GM12878 (cell line): ENCODE data around the gene LRRC8D. TPM values are rescaled to one million over a fixed set of nuclear protein-coding genes. Genes with fewer than 3 reads are reported as not detected.
A peak's percentile ranks its signal among the peaks of the same experiment; 100 is the strongest.

Experiments used
- ATAC-seq: fragments of 200-7000 bp; cut with Tn5 transposase; 3 replicates; pipeline ENCODE4 v1.9.1; 2020; ENCODE audit warnings: mild to moderate bottlenecking, moderate library complexity
- BruUV-seq: library from RNA; stranded (reverse); fragments of 400-500 nt; replicated peaks from 2 replicates; lab custom pipeline; 2021; lab: Mats Ljungman, UMichigan
- CTCF ChIA-PET: fragments of 300-600 bp; sonication (Branson Sonifier 250); formaldehyde crosslinking; extraction: SDS; loops from one replicate; lab custom pipeline; 2021; ENCODE audit warnings: inconsistent platforms; lab: Yijun Ruan, JAX
- POLR2A ChIA-PET: fragments of 350-600 bp; formaldehyde crosslinking; extraction: SDS; loops from one replicate; lab custom pipeline; 2021; ENCODE audit warnings: inconsistent platforms; lab: Charles Lee
- RAD21 ChIA-PET: fragments of 300-600 bp; sonication (Branson Sonifier 250); formaldehyde crosslinking; loops from one replicate; lab custom pipeline; 2023; ENCODE audit warnings: antibody characterized with exemption; ENCODE audit not compliant: unreplicated experiment; lab: Charles Lee
- SMC1A ChIA-PET: fragments of 300-600 bp; sonication (Branson Sonifier 250); formaldehyde crosslinking; loops from one replicate; lab custom pipeline; 2023; ENCODE audit not compliant: unreplicated experiment, uncharacterized antibody; lab: Charles Lee
- DNase-seq: peaks from one replicate; pipeline ENCODE4 v3.0.0-alpha.2; 2011; ENCODE audit warnings: low read depth, low spot score
- FAIRE-seq: peaks from 3 replicates; lab custom pipeline; 2011; peaks lifted over from hg19 to GRCh38; lab: Jason Lieb, UNC
- H2AFZ ChIP-seq: 2 replicates; pipeline ENCODE4 v1.6.0; 2011; ENCODE audit warnings: low read depth, low read length, control low read depth; ENCODE audit not compliant: control insufficient read depth
- H3K27ac ChIP-seq: 2 replicates; pipeline ENCODE4 v1.5.1; 2011; ENCODE audit warnings: control low read depth; ENCODE audit not compliant: control insufficient read depth, insufficient read depth
- H3K27me3 ChIP-seq, 2 experiments: replicated peaks in 1 of 2; 2 replicates each; pipeline versions ENCODE4 v1.6.0 to v1.6.1; 2011; ENCODE audit warnings: low read length in 1 of 2; ENCODE audit not compliant: control insufficient read depth in 2 of 2, insufficient read depth in 2 of 2
- H3K36me3 ChIP-seq, 2 experiments: 2 replicates each; pipeline ENCODE4 v1.5.1; 2011; ENCODE audit warnings: low read length in 1 of 2; ENCODE audit not compliant: control insufficient read depth in 2 of 2, insufficient read depth in 2 of 2
- H3K4me1 ChIP-seq: 2 replicates; pipeline ENCODE4 v1.6.1; 2011; ENCODE audit warnings: mild to moderate bottlenecking, low read length, moderate library complexity, mixed read lengths; ENCODE audit not compliant: control insufficient read depth, insufficient read depth
- H3K4me2 ChIP-seq: 2 replicates; pipeline ENCODE4 v1.6.0; 2011; ENCODE audit warnings: control low read depth; ENCODE audit not compliant: control insufficient read depth, insufficient read depth
- H3K4me3 ChIP-seq: fragments of 200-600 bp; sonication (generic); 2 replicates; pipeline ENCODE4 v1.5.1; 2016
- H3K79me2 ChIP-seq: 2 replicates; pipeline ENCODE4 v1.6.0; 2011; ENCODE audit warnings: low read length; ENCODE audit not compliant: control insufficient read depth, insufficient read depth
- H3K9ac ChIP-seq: 2 replicates; pipeline ENCODE4 v1.8.0; 2011; ENCODE audit warnings: low read length, control low read depth, mixed read lengths; ENCODE audit not compliant: control insufficient read depth, insufficient read depth
- H3K9me3 ChIP-seq: replicated peaks from 3 replicates; pipeline ENCODE4 v1.5.1; 2011; ENCODE audit warnings: mild to moderate bottlenecking, low read length; ENCODE audit not compliant: control insufficient read depth, insufficient read depth
- H4K20me1 ChIP-seq: 2 replicates; pipeline ENCODE4 v1.6.0; 2011; ENCODE audit not compliant: control insufficient read depth, insufficient read depth
- ATF3 ChIP-seq: IDR thresholded peaks from 2 replicates; pipeline ENCODE4 v1.6.1; 2011; ENCODE audit warnings: low read depth, mild to moderate bottlenecking, low read length, moderate library complexity, borderline replicate concordance; ENCODE audit errors: extremely low read depth
- ATF7 ChIP-seq: fragments of 450-650 bp; IDR thresholded peaks from 2 replicates; pipeline ENCODE4 v1.6.1; 2016; ENCODE audit warnings: low read depth, mild to moderate bottlenecking
- BRCA1 ChIP-seq: IDR thresholded peaks from 2 replicates; pipeline ENCODE4 v1.6.1; 2011; ENCODE audit warnings: low read depth, low read length, improper control_type of control experiment
- CEBPB ChIP-seq, 2 experiments: fragments of 150-350 bp in 1 of 2; IDR thresholded peaks; 2 replicates each; pipeline ENCODE4 v1.6.1; 2012 to 2014; ENCODE audit warnings: low read depth in 2 of 2, low read length in 2 of 2, borderline replicate concordance in 1 of 2, inconsistent platforms in 1 of 2
- CREB1 ChIP-seq: IDR thresholded peaks from 2 replicates; pipeline ENCODE4 v1.6.1; 2012; ENCODE audit warnings: low read depth, mild to moderate bottlenecking, inconsistent platforms
- FOS ChIP-seq: IDR thresholded peaks from 3 replicates; pipeline ENCODE4 v1.6.1; 2011; ENCODE audit warnings: borderline replicate concordance; ENCODE audit not compliant: insufficient read length; ENCODE audit errors: extremely low read depth
- GATAD2B ChIP-seq: fragments of 450-650 bp; conservative IDR thresholded peaks from 2 replicates; pipeline ENCODE4 v1.6.1; 2017; ENCODE audit warnings: low read depth, mild to moderate bottlenecking, moderate library complexity
- HCFC1 ChIP-seq: fragments of 150-350 bp; IDR thresholded peaks from 2 replicates; pipeline ENCODE4 v1.6.1; 2014; ENCODE audit warnings: low read length
- HDAC6 ChIP-seq: fragments of 200-600 bp; sonication (generic); IDR thresholded peaks from one replicate; pipeline ENCODE4 v1.8.0; 2017; ENCODE audit warnings: antibody characterized with exemption; ENCODE audit not compliant: unreplicated experiment
- JUNB ChIP-seq: IDR thresholded peaks from 2 replicates; pipeline ENCODE4 v1.6.1; 2016; ENCODE audit warnings: antibody characterized with exemption, mild to moderate bottlenecking
- MTA3 ChIP-seq: IDR thresholded peaks from 2 replicates; pipeline ENCODE4 v1.6.1; 2012; ENCODE audit warnings: low read length, inconsistent platforms, borderline replicate concordance
- MYB ChIP-seq: fragments of 150-350 bp; IDR thresholded peaks from 2 replicates; pipeline ENCODE4 v1.6.1; 2014; ENCODE audit warnings: mild to moderate bottlenecking, low read depth, low read length, borderline replicate concordance
- NFXL1 ChIP-seq: fragments of 450-650 bp; IDR thresholded peaks from 2 replicates; pipeline ENCODE4 v1.6.1; 2017; ENCODE audit warnings: antibody characterized with exemption, mild to moderate bottlenecking, borderline replicate concordance
- NR2F1 ChIP-seq: fragments of 450-650 bp; conservative IDR thresholded peaks from 2 replicates; pipeline ENCODE4 v1.6.1; 2017; ENCODE audit warnings: mild to moderate bottlenecking
- PAX8 ChIP-seq: fragments of 450-650 bp; IDR thresholded peaks from 2 replicates; pipeline ENCODE4 v1.6.1; 2017; ENCODE audit warnings: mild to moderate bottlenecking, moderate library complexity
- PML ChIP-seq: IDR thresholded peaks from 2 replicates; pipeline ENCODE4 v1.6.1; 2012; ENCODE audit warnings: low read length, inconsistent platforms
- RB1 ChIP-seq: fragments of 450-650 bp; formaldehyde crosslinking; IDR thresholded peaks from 2 replicates; pipeline ENCODE4 v1.6.1; 2017; ENCODE audit warnings: mild to moderate bottlenecking, borderline replicate concordance
- SMAD5 ChIP-seq: IDR thresholded peaks from 2 replicates; pipeline ENCODE4 v1.6.1; 2016; ENCODE audit warnings: antibody characterized with exemption, low read depth
- TARDBP ChIP-seq: IDR thresholded peaks from 2 replicates; pipeline ENCODE4 v1.6.1; 2016; ENCODE audit warnings: borderline replicate concordance
- TBL1XR1 ChIP-seq: IDR thresholded peaks from 2 replicates; pipeline ENCODE4 v1.6.1; 2012; ENCODE audit warnings: low read depth, low read length, improper control_type of control experiment
- ZNF24 ChIP-seq: fragments of 450-650 bp; IDR thresholded peaks from 2 replicates; pipeline ENCODE4 v1.6.1; 2017; ENCODE audit warnings: antibody characterized with exemption, mild to moderate bottlenecking
- ZNF384 ChIP-seq: IDR thresholded peaks from 2 replicates; pipeline ENCODE4 v1.6.1; 2012; ENCODE audit warnings: low read depth, mild to moderate bottlenecking, low read length, improper control_type of control experiment, borderline replicate concordance
- ZNF622 ChIP-seq: fragments of 450-650 bp; IDR thresholded peaks from 2 replicates; pipeline ENCODE4 v1.6.1; 2017; ENCODE audit warnings: mild to moderate bottlenecking, inconsistent platforms
- WGBS: methylation state at CpG from one replicate; pipeline ENCODE4 v1.1.6; 2016; ENCODE audit warnings: low lambda C conversion rate; ENCODE audit not compliant: insufficient replicate concordance, insufficient coverage; ENCODE audit errors: missing lambda C conversion rate; 5-methylcytosine and 5-hydroxymethylcytosine counted together
- in situ Hi-C: fragments of 300-500 bp; cut with MboI; formaldehyde crosslinking; loops from 9 replicates; pipeline ENCODE4 v1.14.3; 2018; ENCODE audit warnings: mixed read lengths
- intact Hi-C: fragments of 100-400 bp; cut with micrococcal nuclease; formaldehyde crosslinking; loops from one replicate; pipeline ENCODE4 v1.14.2; 2022; ENCODE audit not compliant: unreplicated experiment
- polyA plus RNA-seq, 11 experiments: library from polyadenylated mRNA; depleted of rRNA in 4 of 11; unstranded in 6 of 11; stranded (reverse) in 5 of 11; fragments of >200 nt; fragmentation: Nextera tagmentation in 4 of 11; fragmentation: Illumina TruSeq in 1 of 11; extraction: Ambion mirVana in 4 of 11; extraction: Trizol in 1 of 11; gene quantifications; 1 replicate in 1 of 11; 2 replicates in 10 of 11; pipeline versions ENCODE4 v1.2.1 to v1.2.3, GENCODE V29; 2011 to 2016; ENCODE audit warnings: inconsistent platforms in 2 of 11, missing spikeins in 2 of 11, low read depth in 1 of 11
- total RNA-seq, 4 experiments: library from RNA; depleted of rRNA in 3 of 4; stranded (reverse); fragments of >200 nt in 3 of 4; fragmentation: Illumina TruSeq in 1 of 4; extraction: Trizol in 1 of 4; gene quantifications; 2 replicates each; pipeline versions ENCODE4 v1.2.1 to v1.2.3, GENCODE V29; 2013 to 2021

LRRC8D gene
- total and polyA plus RNA-seq, 10 of the 15 experiments (the other 5 are each of a cell fraction or from before 2014, with no cell fraction given): 5.6 to 44.1 (median 26.8) TPM

- TF ChIP-seq ATF7 (no peak), ZNF622 (no peak), ZNF24 (peak; percentile 72), BRCA1 (no peak), FOS (no peak)
Measured at GRCh38 chr1:89844241-89844807, 23.5 kb downstream of the LRRC8D start (continued).

GRCh38 chr1:89844860-89845259, 24.0 kb downstream of the LRRC8D start:
- ATAC-seq: no peak
- no peak for TF ChIP-seq HDAC6
- no peak for TF ChIP-seq MTA3
- no peak for TF ChIP-seq CEBPB (IDR thresholded peaks at IDR 0.05; ENCODE audit: borderline replicate concordance in 1 of 2, low read depth in 2 of 2, low read length in 2 of 2)
- TF ChIP-seq JUNB: no peak
- TF ChIP-seq SMAD5: no peak
- TF ChIP-seq RB1: no peak
- no peak for TF ChIP-seq TBL1XR1
- TF ChIP-seq NR2F1: no peak
- no peak for TF ChIP-seq CREB1
- TF ChIP-seq ZNF384: no peak
- TF ChIP-seq GATAD2B: no peak
- no peak for TF ChIP-seq PAX8
- no peak for TF ChIP-seq HCFC1
- no peak for TF ChIP-seq MYB
- no peak for TF ChIP-seq ZNF622
- no peak for TF ChIP-seq NFXL1
- TF ChIP-seq PML: no peak
- TF ChIP-seq TARDBP: no peak
- TF ChIP-seq ATF3: no peak
- TF ChIP-seq FOS: no peak
- TF ChIP-seq, all 136 proteins: peak for 0
- FAIRE-seq (no peak), DNase-seq (no peak)
- SMC1A ChIA-PET: interaction anchor here (4.5 kb wide), 1 partner anchor 12 kb away, joined by 28 read pairs; no protein-coding TSS in a partner anchor
- Histone ChIP-seq H3K9ac (no peak overlapping the region), H2AFZ (no peak overlapping the region), H3K27me3 (no peaks in the 10 kb centered on the region), H3K36me3 (no peaks in the 10 kb centered on the region), H4K20me1 (no peaks in the 10 kb centered on the region), H3K4me3 (peak overlapping the region; percentile 95), H3K79me2 (peaks cover 12% of the 10 kb centered on the region), H3K4me2 (peak overlapping the region; percentile 79), H3K9me3 (no peaks in the 10 kb centered on the region), H3K4me1 (peaks cover 13% of the 10 kb centered on the region), H3K27ac (peak overlapping the region; percentile 67; the same call in 1 of the 2 replicates)
- RAD21 ChIA-PET: interaction anchor here (4.6 kb wide), 1 partner anchor 63 kb away, joined by 23 read pairs; no protein-coding TSS in a partner anchor
- intact Hi-C loops (loop anchor here (5.0 kb wide), 1 partner anchor 107 kb away; no protein-coding TSS in a partner anchor), in situ Hi-C loops (no loop called here)
- 95% methylated on average over 5 of the region's 5 CpGs for WGBS
- no TSS peak for BruUV-seq
- CTCF ChIA-PET: interaction anchor here (0.6 to 1.9 kb wide), 2 partner anchors 40 to 141 kb away, joined by 3 to 6 read pairs; no protein-coding TSS in a partner anchor
- POLR2A ChIA-PET: interaction anchor here (1.6 kb wide), 1 partner anchor 9 kb away, joined by 6 read pairs; no protein-coding TSS in a partner anchor
